GM12891 (cell line): Measurements from ENCODE around the gene EFHB.

Experiments
- POLR2A ChIP-seq: IDR thresholded peaks from 2 replicates; pipeline ENCODE4 v1.6.1; 2011; ENCODE audit warnings: low read depth, low read length, control low read depth
- SPI1 ChIP-seq: IDR thresholded peaks from 2 replicates; pipeline ENCODE4 v1.6.1; 2011; ENCODE audit warnings: low read depth, low read length, control low read depth
- TAF1 ChIP-seq: IDR thresholded peaks from 2 replicates; pipeline ENCODE4 v1.6.1; 2011; ENCODE audit warnings: low read depth, low read length, control low read depth

DNA sequence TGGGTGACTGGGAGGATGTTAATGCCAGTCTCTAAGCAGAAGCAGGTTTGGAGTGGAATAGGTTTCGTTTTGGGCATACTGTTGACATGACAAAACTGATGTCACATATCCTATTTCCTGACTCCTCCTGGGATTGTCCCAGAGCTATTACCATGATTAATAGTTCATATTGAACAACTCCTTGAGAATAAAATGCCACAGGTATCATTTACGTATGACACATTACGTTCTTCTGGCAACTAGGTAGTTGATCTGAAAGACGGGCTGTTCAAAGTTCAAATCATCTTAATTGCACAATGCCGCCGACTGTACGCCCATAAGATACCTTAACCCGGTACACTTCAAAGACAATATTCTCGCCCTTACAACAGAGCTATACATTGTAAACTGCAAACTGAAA is 11.5 kb upstream of the EFHB start:
- no peak for TF ChIP-seq POLR2A
- no peak for TF ChIP-seq TAF1
- no peak for TF ChIP-seq SPI1
